Measurements from ENCODE around the gene UBA7. TPM values are rescaled to one million over a fixed set of nuclear protein-coding genes. Genes with fewer than 3 reads are reported as not detected.

The UBA7 gene
- total and polyA plus RNA-seq, 2 donors (not counting 3 experiments of a cell fraction or from before 2014, with no cell fraction given): 57.4 to 80.7 TPM

- no TSS peak for BruUV-seq (replicated peaks)
- no peak for FAIRE-seq
- intact Hi-C loops (cut with micrococcal nuclease): no loop called here
Observed at GRCh38 chr3:49859576-49860305, 46.0 kb upstream of the UBA7 start.

More at GRCh38 chr3:49859576-49860305, 46.0 kb upstream of the UBA7 start:
- Histone ChIP-seq H3K4me3 (replicated peaks in 1 of 3; ENCODE audit: insufficient read depth in 1 of 3, low read depth in 1 of 3, low read length in 3 of 3) (no peak overlapping the region), H3K36me3 (ENCODE audit: control insufficient read depth in 2 of 2, extremely low read depth in 1 of 2, insufficient read depth in 2 of 2, low read length in 2 of 2) (no peaks in the 10 kb centered on the region), H4K20me1 (replicated peaks; ENCODE audit: control insufficient read depth, extremely low read depth, insufficient read depth, low read length) (no peaks in the 10 kb centered on the region), H3K27ac (ENCODE audit: insufficient read depth, low read depth, low read length) (no peak overlapping the region), H2AFZ (ENCODE audit: low read depth, low read length) (no peak overlapping the region), H3K4me2 (ENCODE audit: insufficient read depth, low read length) (no peak overlapping the region), H3K4me1 (ENCODE audit: control insufficient read depth, extremely low read depth, insufficient read depth, low read length) (peaks cover 12% of the 10 kb centered on the region), H3K9me1 (replicated peaks; ENCODE audit: control insufficient read depth, extremely low read depth, insufficient read depth, low read length) (no peaks in the 10 kb centered on the region), H3K27me3 (ENCODE audit: control insufficient read depth in 2 of 2, insufficient read depth in 2 of 2, low read length in 2 of 2) (peaks cover 0 to 9% of the 10 kb centered on the region in 2 experiments), H3K9ac (replicated peaks; ENCODE audit: extremely low read depth, insufficient read depth, low read length) (no peak overlapping the region), H3K9me3 (replicated peaks; ENCODE audit: control insufficient read depth, insufficient read depth, low read length) (no peaks in the 10 kb centered on the region), H3K79me2 (ENCODE audit: control insufficient read depth, insufficient read depth, low read length) (peaks cover 3% of the 10 kb centered on the region)
- no peak for DNase-seq (ENCODE audit: low read depth, low spot score)
- ChIA-PET POLR2A (interaction anchor here (0.9 kb wide), 1 partner anchor 52 kb away, joined by 3 read pairs; no protein-coding TSS in a partner anchor), CTCF (interaction anchor here (1.2 kb wide), 1 partner anchor 21 kb away, joined by 4 read pairs; no protein-coding TSS in a partner anchor)
- TF ChIP-seq POLR2AphosphoS5 (IDR thresholded peaks at IDR 0.05; ENCODE audit: insufficient read depth, low read depth, low read length) (no peak), POLR2A (IDR thresholded peaks at IDR 0.05; ENCODE audit: low read depth, low read length) (no peak), JUN (IDR thresholded peaks at IDR 0.05; ENCODE audit: borderline replicate concordance, insufficient read depth, insufficient read length, low read depth) (no peak), MAX (IDR thresholded peaks at IDR 0.05; ENCODE audit: insufficient read depth, insufficient read length) (no peak), CTCF (IDR thresholded peaks at IDR 0.05; ENCODE audit: extremely low read depth in 1 of 2, insufficient read depth in 1 of 2, low read depth in 1 of 2, low read length in 2 of 2) (no peak), MYC (IDR thresholded peaks at IDR 0.05; ENCODE audit: low read depth, low read length) (no peak), GATA2 (IDR thresholded peaks at IDR 0.05; ENCODE audit: insufficient read depth, insufficient read length, low read depth, low read length) (no peak), EZH2 (IDR thresholded peaks at IDR 0.05; ENCODE audit: borderline replicate concordance, low read depth, low read length, severe bottlenecking) (no peak), FOS (IDR thresholded peaks at IDR 0.05; ENCODE audit: borderline replicate concordance, insufficient read depth, low read length) (no peak)
- dilution Hi-C loops (cut with MboI; ENCODE audit: extremely low pct_ligation_motif_present, low sequenced_read_pairs): no loop called here
